ENCODE data around the gene R3HDM1. TPM values are rescaled to one million over a fixed set of nuclear protein-coding genes. Genes with fewer than 3 reads are reported as not detected.

R3HDM1 gene
- 10 to 100 TPM; 15.9 to 27.9 (median 22.8) TPM for total RNA-seq

DNA sequence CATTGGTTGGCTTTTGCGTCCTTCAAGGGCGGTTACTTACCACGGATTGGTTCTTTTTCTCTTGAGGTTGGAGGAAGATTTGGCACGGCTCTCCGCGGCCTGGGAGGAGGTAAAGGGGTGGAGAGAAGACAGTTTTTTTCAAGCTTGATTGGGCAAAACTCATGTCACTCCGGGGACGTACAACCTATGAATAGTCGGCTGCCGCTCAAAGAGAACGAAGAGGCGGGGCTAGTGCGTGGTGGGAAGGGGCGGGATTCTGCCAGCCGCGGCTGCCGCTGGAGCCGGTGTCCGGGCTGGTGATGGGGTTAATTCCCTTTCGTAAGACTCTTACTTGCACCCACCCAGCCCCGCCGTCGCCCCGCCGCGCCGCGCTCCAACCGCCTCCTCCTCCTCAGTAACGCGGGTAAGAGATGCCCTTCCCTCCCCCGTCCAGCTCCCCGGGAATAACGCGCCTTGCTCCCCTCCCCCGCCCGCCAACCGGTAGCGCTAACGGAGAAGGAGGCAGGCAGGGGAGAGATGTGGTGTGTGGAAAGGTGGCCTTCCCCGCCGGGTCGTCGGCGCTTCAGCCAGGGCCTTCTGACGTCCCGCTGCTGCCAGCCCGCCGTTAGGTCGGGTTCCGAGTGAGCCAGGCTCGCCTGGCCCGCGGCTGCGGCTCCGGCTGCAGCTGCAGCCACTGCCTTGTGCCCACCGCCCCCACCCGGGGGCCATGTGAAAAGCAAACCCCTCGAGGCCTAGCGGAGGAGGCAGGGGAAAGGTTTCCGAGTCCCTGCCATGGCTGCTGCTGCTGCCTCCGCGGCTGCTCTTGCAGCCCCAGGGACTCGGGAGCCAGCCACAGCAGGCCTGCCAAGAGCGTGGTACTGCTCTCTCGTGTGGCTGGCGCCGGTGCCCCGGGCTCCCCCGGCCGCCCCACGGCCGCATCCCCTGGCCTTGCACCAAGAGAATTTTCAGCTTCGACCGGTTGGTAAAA is at the start of gene R3HDM1:
Gene R3HDM1 (plus strand): TSS at position 254 of the 967 bp plus-strand sequence. CDS start 73,362 bp downstream, outside the sequence.
- ATAC-seq = peak; percentile 97
- Histone ChIP-seq H3K4me3 (peak within 1 kb of the TSS; percentile 78 to 93), H3K4me1 (peaks cover 0 to 21% (median 0%) of the 10 kb centered on the region in 3 donors), H3K9me3 (no peaks in the 10 kb centered on the region), H3K27ac (peak within 1 kb of the TSS; percentile 91 to 97 (median 93)), H3K36me3 (no peaks in the 10 kb centered on the region), H3K27me3 (no peaks in the 10 kb centered on the region)
- TF ChIP-seq, protein P1, sequence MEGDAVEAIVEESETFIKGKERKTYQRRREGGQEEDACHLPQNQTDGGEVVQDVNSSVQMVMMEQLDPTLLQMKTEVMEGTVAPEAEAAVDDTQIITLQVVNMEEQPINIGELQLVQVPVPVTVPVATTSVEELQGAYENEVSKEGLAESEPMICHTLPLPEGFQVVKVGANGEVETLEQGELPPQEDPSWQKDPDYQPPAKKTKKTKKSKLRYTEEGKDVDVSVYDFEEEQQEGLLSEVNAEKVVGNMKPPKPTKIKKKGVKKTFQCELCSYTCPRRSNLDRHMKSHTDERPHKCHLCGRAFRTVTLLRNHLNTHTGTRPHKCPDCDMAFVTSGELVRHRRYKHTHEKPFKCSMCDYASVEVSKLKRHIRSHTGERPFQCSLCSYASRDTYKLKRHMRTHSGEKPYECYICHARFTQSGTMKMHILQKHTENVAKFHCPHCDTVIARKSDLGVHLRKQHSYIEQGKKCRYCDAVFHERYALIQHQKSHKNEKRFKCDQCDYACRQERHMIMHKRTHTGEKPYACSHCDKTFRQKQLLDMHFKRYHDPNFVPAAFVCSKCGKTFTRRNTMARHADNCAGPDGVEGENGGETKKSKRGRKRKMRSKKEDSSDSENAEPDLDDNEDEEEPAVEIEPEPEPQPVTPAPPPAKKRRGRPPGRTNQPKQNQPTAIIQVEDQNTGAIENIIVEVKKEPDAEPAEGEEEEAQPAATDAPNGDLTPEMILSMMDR (IDR thresholded peaks at IDR 0.05) = peak in 1 of 4 experiments; percentile 9
- no peak for TF ChIP-seq POLR2AphosphoS5 (IDR thresholded peaks at IDR 0.05)
- TF ChIP-seq POLR2A (IDR thresholded peaks at IDR 0.05) = peak; percentile 3 to 29
- 0 to 1% methylated on average over 13 to 36 of the region's 75 CpGs for WGBS, 2 donors (ENCODE audit: low coverage in 1 of 2)

- H3K27me3 ChIP-seq = no peaks in the 10 kb centered on the region
- ATAC-seq = no peak
- H3K36me3 ChIP-seq = peaks cover 0 to 13% of the 10 kb centered on the region in 2 donors
- no peak overlapping the region for H3K4me3 ChIP-seq
- no peak for TF ChIP-seq POLR2A (IDR thresholded peaks at IDR 0.05)
- TF ChIP-seq POLR2AphosphoS5 (IDR thresholded peaks at IDR 0.05) = no peak
- TF ChIP-seq, protein P1 (IDR thresholded peaks at IDR 0.05) = no peak
- H3K27ac ChIP-seq = no peak overlapping the region
- 98 to 100% methylated on average over 3 to 4 of the region's 4 CpGs for WGBS, 2 donors (ENCODE audit: low coverage in 1 of 2)
- H3K4me1 ChIP-seq = no peaks in the 10 kb centered on the region
- peaks cover 0 to 14% (median 0%) of the 10 kb centered on the region in 3 donors for H3K9me3 ChIP-seq
These were observed 45.8 kb upstream of the R3HDM1 start for GRCh38 chr2:135485441-135485840.

- ATAC-seq = no peak
- no peak overlapping the region for H3K4me3 ChIP-seq
- WGBS, 2 donors (ENCODE audit: low coverage in 1 of 2) = 60% methylated on average over 1 of the region's 1 CpG; no CpG with 5 or more reads in 1 of the 2 donors
- H3K27me3 ChIP-seq = no peaks in the 10 kb centered on the region
- peaks cover 0 to 16% of the 10 kb centered on the region in 2 donors for H3K36me3 ChIP-seq
- peaks cover 0 to 14% (median 0%) of the 10 kb centered on the region in 3 donors for H3K9me3 ChIP-seq
- no peaks in the 10 kb centered on the region for H3K4me1 ChIP-seq
- no peak for TF ChIP-seq EP300 (IDR thresholded peaks at IDR 0.05)
- TF ChIP-seq POLR2A (IDR thresholded peaks at IDR 0.05) = no peak
- TF ChIP-seq, protein P1 (IDR thresholded peaks at IDR 0.05) = no peak
- no peak for TF ChIP-seq POLR2AphosphoS5 (IDR thresholded peaks at IDR 0.05)
- no peak overlapping the region for H3K27ac ChIP-seq
These were observed 40.9 kb upstream of the R3HDM1 start for GRCh38 chr2:135490376-135490775.

DNA sequence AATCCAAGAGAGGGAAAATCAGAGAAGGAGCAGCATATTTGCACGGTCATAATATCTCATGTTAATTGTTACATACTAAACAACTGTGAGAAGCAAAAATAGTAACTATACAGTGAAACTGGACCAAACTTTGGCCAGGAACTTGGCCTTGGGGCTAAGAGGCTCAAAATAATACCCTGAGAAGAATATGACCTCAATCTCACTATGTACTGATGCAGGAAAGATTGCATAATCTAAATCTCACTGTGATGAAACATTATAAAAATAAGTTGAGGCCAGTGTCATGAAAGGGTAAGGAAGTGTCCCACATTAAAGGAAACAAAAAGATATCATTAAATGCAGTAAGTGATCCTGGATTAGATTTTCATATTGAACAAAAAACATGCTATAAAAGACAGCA is 36.8 kb upstream of the R3HDM1 start:
- 90 to 100% methylated on average over 1 of the region's 1 CpG for WGBS, 2 donors (ENCODE audit: low coverage in 1 of 2)
- no peaks in the 10 kb centered on the region for H3K4me1 ChIP-seq

More for the DNA sequence above, 36.8 kb upstream of the R3HDM1 start:
- TF ChIP-seq EP300 (IDR thresholded peaks at IDR 0.05) = no peak
- TF ChIP-seq POLR2AphosphoS5 (IDR thresholded peaks at IDR 0.05) = no peak
- TF ChIP-seq POLR2A (IDR thresholded peaks at IDR 0.05) = no peak
- TF ChIP-seq, protein P1 (IDR thresholded peaks at IDR 0.05) = no peak
- no peak for ATAC-seq
- no peaks in the 10 kb centered on the region for H3K27me3 ChIP-seq
- no peak overlapping the region for H3K27ac ChIP-seq
- peaks cover 0 to 12% of the 10 kb centered on the region in 2 donors for H3K36me3 ChIP-seq
- H3K9me3 ChIP-seq = peaks cover 0 to 13% (median 0%) of the 10 kb centered on the region in 3 donors
- no peak overlapping the region for H3K4me3 ChIP-seq

Data from gastroesophageal sphincter (tissue), 4 donors.